SK-N-MC (cell line): ENCODE measurements around the gene SEMA6A.

Source experiments
- DNase-seq: peaks from one replicate; pipeline ENCODE4 v3.0.0-alpha.2; 2011; ENCODE audit warnings: low read depth, low spot score
- H3K27ac ChIP-seq: fragments of 200-600 bp; sonication (generic); 2 replicates; pipeline ENCODE4 v1.5.1; 2016; ENCODE audit warnings: mixed run types
- H3K36me3 ChIP-seq: fragments of 200-600 bp; sonication (generic); 2 replicates; pipeline ENCODE4 v1.6.1; 2017; ENCODE audit warnings: antibody characterized with exemption, low read length, mixed read lengths; ENCODE audit not compliant: insufficient read depth
- H3K4me3 ChIP-seq: fragments of 200-600 bp; sonication (generic); 2 replicates; pipeline ENCODE4 v1.5.1; 2016
- H3K9ac ChIP-seq: fragments of 200-600 bp; sonication (generic); 2 replicates; pipeline ENCODE4 v1.8.0; 2017; ENCODE audit warnings: mixed run types, mixed read lengths; ENCODE audit not compliant: insufficient read length
- H3K9me3 ChIP-seq: fragments of 200-600 bp; sonication (generic); 2 replicates; pipeline ENCODE4 v1.6.1; 2017; ENCODE audit warnings: low read depth, mild to moderate bottlenecking, antibody characterized with exemption, low read length, moderate library complexity, mixed read lengths
- EZH2 ChIP-seq: fragments of 200-600 bp; sonication (generic); IDR thresholded peaks from one replicate; pipeline ENCODE4 v1.6.1; 2017; ENCODE audit warnings: antibody characterized with exemption
- FOXP2 ChIP-seq: optimal IDR thresholded peaks from 2 replicates; pipeline ENCODE3; 2011; ENCODE audit warnings: mild to moderate bottlenecking, moderate library complexity; ENCODE audit not compliant: insufficient read depth; ENCODE audit errors: extremely low read length, control extremely low read depth
- POLR2AphosphoS5 ChIP-seq: IDR thresholded peaks from 2 replicates; pipeline ENCODE4 v1.6.1; 2012; ENCODE audit warnings: mild to moderate bottlenecking, low read depth, low read length, borderline replicate concordance

SEMA6A gene, protein sequence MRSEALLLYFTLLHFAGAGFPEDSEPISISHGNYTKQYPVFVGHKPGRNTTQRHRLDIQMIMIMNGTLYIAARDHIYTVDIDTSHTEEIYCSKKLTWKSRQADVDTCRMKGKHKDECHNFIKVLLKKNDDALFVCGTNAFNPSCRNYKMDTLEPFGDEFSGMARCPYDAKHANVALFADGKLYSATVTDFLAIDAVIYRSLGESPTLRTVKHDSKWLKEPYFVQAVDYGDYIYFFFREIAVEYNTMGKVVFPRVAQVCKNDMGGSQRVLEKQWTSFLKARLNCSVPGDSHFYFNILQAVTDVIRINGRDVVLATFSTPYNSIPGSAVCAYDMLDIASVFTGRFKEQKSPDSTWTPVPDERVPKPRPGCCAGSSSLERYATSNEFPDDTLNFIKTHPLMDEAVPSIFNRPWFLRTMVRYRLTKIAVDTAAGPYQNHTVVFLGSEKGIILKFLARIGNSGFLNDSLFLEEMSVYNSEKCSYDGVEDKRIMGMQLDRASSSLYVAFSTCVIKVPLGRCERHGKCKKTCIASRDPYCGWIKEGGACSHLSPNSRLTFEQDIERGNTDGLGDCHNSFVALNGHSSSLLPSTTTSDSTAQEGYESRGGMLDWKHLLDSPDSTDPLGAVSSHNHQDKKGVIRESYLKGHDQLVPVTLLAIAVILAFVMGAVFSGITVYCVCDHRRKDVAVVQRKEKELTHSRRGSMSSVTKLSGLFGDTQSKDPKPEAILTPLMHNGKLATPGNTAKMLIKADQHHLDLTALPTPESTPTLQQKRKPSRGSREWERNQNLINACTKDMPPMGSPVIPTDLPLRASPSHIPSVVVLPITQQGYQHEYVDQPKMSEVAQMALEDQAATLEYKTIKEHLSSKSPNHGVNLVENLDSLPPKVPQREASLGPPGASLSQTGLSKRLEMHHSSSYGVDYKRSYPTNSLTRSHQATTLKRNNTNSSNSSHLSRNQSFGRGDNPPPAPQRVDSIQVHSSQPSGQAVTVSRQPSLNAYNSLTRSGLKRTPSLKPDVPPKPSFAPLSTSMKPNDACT

DNA sequence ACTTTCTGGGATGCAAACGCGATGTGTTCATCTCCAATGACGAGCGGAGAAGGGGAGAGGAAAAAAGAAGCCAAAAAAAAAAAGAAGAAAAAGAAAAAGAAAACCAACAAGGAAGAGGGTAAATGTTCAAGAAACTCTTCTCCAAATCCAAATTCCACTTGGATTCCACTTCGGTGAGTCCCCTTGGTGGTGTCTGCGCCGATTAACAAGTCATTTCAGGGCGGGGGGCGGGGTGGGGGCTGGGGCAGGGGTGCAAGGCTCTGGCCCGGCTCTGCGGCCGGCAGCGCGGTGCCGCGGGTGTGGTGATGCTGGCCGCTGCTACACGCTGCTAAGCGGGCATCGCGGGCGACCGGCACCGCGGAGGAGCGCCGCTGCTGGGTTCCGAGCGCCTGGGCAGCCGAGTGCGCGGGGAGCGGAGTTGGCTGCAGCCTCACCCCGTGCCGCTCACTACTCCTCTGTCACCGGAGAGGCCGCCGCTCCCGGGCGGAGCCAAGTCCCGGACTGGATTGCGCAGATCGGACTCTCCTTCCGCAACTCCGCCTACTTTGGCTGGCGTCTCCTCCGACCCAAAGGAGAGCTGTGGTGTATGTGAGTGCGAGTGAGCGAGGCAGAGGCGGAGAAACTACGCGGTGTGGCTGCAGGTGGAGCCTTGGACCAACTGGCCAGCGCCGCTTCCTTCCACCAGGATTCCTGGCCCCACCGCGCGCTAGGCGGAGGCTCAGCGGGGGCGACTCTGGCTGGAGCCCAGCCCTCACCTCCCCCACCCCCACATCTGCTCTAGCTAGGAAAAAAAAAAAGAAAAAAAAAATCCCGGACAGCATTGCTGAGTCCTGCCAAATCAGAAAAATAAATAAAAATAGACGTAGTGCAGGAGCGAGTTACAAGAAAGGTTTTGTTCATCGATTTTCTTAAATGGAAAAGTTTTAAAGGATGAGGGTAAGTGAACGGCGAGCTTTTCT is at the start of gene SEMA6A:
SEMA6A (minus strand) TSS at position 457 of the 959 bp plus-strand sequence. CDS start 69,879 bp downstream, outside the sequence.
- H3K9ac ChIP-seq: peak within 1 kb of the TSS; percentile 68
- TF ChIP-seq EZH2 (no peak), FOXP2 (peak; percentile 96), POLR2AphosphoS5 (peak; percentile 76)
- peak within 1 kb of the TSS; percentile 19; the same call in 1 of the 2 replicates for H3K27ac ChIP-seq
- no peaks in the 10 kb centered on the region for H3K9me3 ChIP-seq
- no peak for DNase-seq
- H3K4me3 ChIP-seq: peak within 1 kb of the TSS; percentile 89
- no peaks in the 10 kb centered on the region for H3K36me3 ChIP-seq

DNA sequence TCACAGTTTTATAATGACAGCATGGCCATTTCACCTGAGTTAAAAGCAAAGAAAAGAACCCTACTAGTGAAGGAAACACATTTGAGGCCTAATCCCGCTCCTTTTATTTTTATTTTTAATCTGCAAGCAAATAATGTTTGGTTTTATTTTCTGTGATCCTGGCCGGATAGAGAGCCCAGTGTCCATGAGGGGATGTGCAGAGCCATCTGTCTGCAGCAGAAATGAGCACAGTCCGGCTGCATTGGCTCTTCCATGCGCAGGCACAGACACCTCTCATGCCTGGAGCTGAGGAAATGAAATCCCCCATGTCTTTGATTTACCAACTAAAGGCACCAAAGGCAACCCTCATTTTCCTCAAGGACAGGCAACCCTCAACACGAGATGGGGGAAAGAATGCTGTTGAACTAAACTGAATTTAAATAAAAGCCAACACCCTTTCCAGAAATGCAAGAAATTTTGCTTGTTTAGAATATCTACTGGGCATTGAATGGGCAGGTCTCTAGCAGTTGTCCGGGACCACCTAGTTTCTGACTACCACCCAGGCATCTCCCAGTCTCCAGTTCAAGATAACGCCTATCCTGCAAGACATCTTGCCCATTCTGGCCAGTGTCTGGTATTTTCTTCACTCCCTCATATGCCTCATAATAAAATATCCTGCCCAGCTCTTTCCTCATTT is 47.9 kb upstream of the SEMA6A start:
- Histone ChIP-seq H3K4me3 (no peak overlapping the region), H3K9ac (no peak overlapping the region), H3K36me3 (no peaks in the 10 kb centered on the region), H3K9me3 (no peaks in the 10 kb centered on the region), H3K27ac (no peak overlapping the region)
- TF ChIP-seq POLR2AphosphoS5 (no peak), FOXP2 (no peak), EZH2 (no peak)
- no peak for DNase-seq

DNA sequence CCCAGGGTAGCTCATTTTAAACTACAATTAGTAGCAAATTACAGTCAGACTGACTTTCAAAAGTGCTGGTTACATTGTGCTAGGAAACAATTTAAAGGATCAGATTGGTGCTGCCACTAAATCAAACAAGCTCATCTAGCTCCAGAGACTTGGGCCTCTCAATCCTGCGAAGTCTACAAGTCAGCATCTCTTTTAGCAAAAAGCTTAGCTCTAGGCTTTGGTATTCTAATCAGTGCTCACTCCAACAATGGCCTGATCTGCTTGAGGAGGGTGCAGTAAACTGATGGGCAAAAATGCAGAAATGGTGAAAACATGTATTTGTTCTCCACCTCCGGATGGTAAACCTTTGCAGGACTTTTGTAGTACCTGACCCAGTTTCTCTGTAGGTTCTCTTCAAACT is 47.0 kb upstream of the SEMA6A start:
- DNase-seq: no peak
- Histone ChIP-seq H3K27ac (no peak overlapping the region), H3K9me3 (no peaks in the 10 kb centered on the region), H3K36me3 (no peaks in the 10 kb centered on the region), H3K4me3 (no peak overlapping the region), H3K9ac (no peak overlapping the region)
- TF ChIP-seq EZH2 (no peak), POLR2AphosphoS5 (no peak), FOXP2 (no peak)

DNA sequence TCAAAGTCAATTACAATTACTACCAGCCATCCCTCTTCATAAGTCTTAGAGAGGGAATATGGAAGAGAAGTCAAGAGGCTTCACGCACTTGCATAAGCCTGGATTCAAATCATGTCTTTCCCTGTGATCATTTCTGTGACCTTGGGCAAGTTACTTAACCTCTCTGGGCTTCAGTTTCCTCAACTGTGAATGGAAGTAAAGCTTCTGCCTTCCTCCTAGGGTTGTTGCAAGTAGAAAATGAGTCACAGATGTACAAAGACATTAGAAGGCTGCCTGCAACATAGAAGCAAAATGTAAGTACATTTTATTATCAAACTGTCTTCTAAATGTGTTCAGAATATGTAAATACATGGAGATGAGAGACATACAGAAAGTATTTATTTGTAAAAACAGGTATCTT is 42.3 kb upstream of the SEMA6A start:
- H3K36me3 ChIP-seq: no peaks in the 10 kb centered on the region
- no peak for TF ChIP-seq FOXP2
- TF ChIP-seq POLR2AphosphoS5: no peak
- no peak for TF ChIP-seq EZH2
- no peak overlapping the region for H3K9ac ChIP-seq
- no peak overlapping the region for H3K4me3 ChIP-seq
- H3K27ac ChIP-seq: no peak overlapping the region
- no peak for DNase-seq
- no peaks in the 10 kb centered on the region for H3K9me3 ChIP-seq

DNA sequence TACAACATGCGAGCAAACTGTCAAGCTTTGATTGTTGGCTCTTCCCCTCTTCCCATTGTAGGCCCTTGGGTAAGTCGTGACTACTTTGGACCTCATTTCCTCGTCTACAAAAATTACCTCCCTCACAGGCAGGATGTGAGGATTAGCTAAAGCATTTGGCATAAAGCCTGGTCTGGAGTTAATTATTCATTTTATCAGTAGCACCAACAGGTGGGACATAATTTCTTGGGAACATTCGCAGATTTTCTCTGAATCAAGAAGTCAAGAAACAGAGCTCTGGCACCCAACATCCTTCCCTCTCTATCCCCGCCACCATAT is 39.9 kb upstream of the SEMA6A start:
- no peak for TF ChIP-seq POLR2AphosphoS5
- no peak for TF ChIP-seq EZH2
- TF ChIP-seq FOXP2: no peak
- H3K9ac ChIP-seq: no peak overlapping the region
- H3K9me3 ChIP-seq: no peaks in the 10 kb centered on the region
- no peak overlapping the region for H3K27ac ChIP-seq
- DNase-seq: no peak
- H3K4me3 ChIP-seq: no peak overlapping the region
- H3K36me3 ChIP-seq: no peaks in the 10 kb centered on the region

DNA sequence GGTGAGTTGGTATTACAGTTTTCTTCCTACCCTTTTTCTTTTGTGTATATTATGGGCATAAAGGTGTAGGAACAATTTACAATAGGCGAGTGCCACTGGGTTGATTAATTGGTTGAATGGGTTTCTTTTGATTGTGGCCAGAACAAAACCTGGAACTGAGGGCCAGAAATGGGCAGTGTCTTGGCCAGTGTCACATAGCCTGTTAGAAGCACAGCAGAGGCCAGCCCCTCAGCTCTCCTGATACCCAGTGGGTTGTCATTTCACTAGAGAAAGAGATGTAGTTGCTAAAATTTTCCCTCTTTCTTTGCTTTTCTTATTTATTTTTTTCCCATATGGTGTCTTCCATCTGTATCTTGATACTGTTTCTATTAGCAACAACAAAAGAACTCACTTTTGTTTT is 38.8 kb upstream of the SEMA6A start:
- H3K9ac ChIP-seq: no peak overlapping the region
- DNase-seq: no peak
- H3K9me3 ChIP-seq: no peaks in the 10 kb centered on the region
- H3K36me3 ChIP-seq: no peaks in the 10 kb centered on the region
- H3K27ac ChIP-seq: no peak overlapping the region
- no peak overlapping the region for H3K4me3 ChIP-seq
- TF ChIP-seq POLR2AphosphoS5: no peak
- no peak for TF ChIP-seq EZH2
- TF ChIP-seq FOXP2: no peak

DNA sequence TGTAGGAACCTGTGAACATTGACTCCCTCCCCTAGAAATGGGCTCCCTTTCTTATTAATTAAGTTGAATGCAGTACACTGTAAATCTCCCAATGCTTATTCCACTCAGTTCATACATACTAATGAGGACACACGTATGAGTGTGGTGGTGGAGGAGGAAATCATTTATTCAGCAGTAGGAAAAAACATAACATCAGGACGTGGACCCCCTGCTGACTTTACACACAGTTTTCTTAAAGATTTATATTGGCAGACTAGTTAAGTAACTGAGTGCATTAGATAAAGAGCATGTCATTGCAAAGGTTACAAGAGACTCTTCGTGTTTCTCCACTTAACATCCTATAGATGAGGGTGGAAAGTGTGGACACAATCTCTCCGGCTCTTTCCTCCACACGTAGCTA is 37.8 kb upstream of the SEMA6A start:
- peak; percentile 66 for DNase-seq
- TF ChIP-seq FOXP2: no peak
- no peak for TF ChIP-seq EZH2
- no peak for TF ChIP-seq POLR2AphosphoS5
- H3K9ac ChIP-seq: no peak overlapping the region
- H3K9me3 ChIP-seq: no peaks in the 10 kb centered on the region
- H3K36me3 ChIP-seq: no peaks in the 10 kb centered on the region
- no peak overlapping the region for H3K27ac ChIP-seq
- no peak overlapping the region for H3K4me3 ChIP-seq
